Small intestine (tissue), 7 donors: ENCODE results near the gene KCNJ10. TPM values are rescaled to one million over a fixed set of nuclear protein-coding genes. Genes with fewer than 3 reads are reported as not detected.

Source experiments
- DNase-seq, 2 donors: peaks; one replicate each; pipeline versions ENCODE4 v3.0.0 to v3.0.0-alpha.2; 2013
- FAIRE-seq: peaks from 2 replicates; lab custom pipeline; 2012; peaks lifted over from hg19 to GRCh38; lab: Jason Lieb, UNC
- H3K27ac ChIP-seq, 3 donors: one replicate each; pipeline ENCODE4 v1.5.1; 2013; ENCODE audit warnings: low read length in 2 of 3, mild to moderate bottlenecking in 2 of 3, control low read depth in 1 of 3, inconsistent platforms in 1 of 3, low read depth in 1 of 3, moderate library complexity in 1 of 3
- H3K27me3 ChIP-seq, 3 donors: one replicate each; pipeline ENCODE4 v1.6.1; 2013; ENCODE audit warnings: low read length in 3 of 3, inconsistent platforms in 1 of 3; ENCODE audit not compliant: control insufficient read depth in 3 of 3, insufficient read depth in 3 of 3
- H3K36me3 ChIP-seq, 3 donors: one replicate each; pipeline ENCODE4 v1.6.1; 2013; ENCODE audit warnings: low read length in 3 of 3, inconsistent platforms in 1 of 3, low read depth in 1 of 3, mild to moderate bottlenecking in 1 of 3, moderate library complexity in 1 of 3; ENCODE audit not compliant: control insufficient read depth in 3 of 3, insufficient read depth in 2 of 3
- H3K4me1 ChIP-seq, 3 donors: one replicate each; pipeline ENCODE4 v1.6.1; 2013; ENCODE audit warnings: low read length in 2 of 3, inconsistent platforms in 1 of 3, low read depth in 1 of 3, mild to moderate bottlenecking in 1 of 3, moderate library complexity in 1 of 3; ENCODE audit not compliant: control insufficient read depth in 3 of 3, insufficient read depth in 2 of 3
- H3K4me3 ChIP-seq, 3 donors: one replicate each; pipeline ENCODE4 v1.5.1; 2013; ENCODE audit warnings: low read length in 3 of 3, control low read depth in 1 of 3, inconsistent platforms in 1 of 3, low read depth in 1 of 3, mild to moderate bottlenecking in 1 of 3, moderate library complexity in 1 of 3
- H3K9me3 ChIP-seq, 2 donors: one replicate each; pipeline ENCODE4 v1.6.1; 2013; ENCODE audit warnings: low read depth in 1 of 2, low read length in 1 of 2; ENCODE audit not compliant: control insufficient read depth in 2 of 2, insufficient read depth in 1 of 2
- WGBS, 3 donors: extraction: QIAGEN DNeasy Blood & Tissue Kit; methylation state at CpG; one replicate each; pipeline ENCODE4 v1.1.7; 2013; 5-methylcytosine and 5-hydroxymethylcytosine counted together
- polyA plus RNA-seq, 4 donors: library from polyadenylated mRNA; stranded (reverse) in 3 of 4; unstranded in 1 of 4; fragments of 200-250 nt in 3 of 4; fragments of 120-200 nt in 1 of 4; gene quantifications; one replicate each; pipeline versions ENCODE4 v1.2.1 to v1.2.3, GENCODE V29; 2013
- donor health status: healthy with polysubstance abuse.
- donor health status: control.
- donor health status: control.
- donor health status: Bipolar disorder and iron deficiency.
- donor health status: healthy.

The KCNJ10 gene
- polyA plus RNA-seq, 4 donors = 0.25 to 0.47 TPM; not detected in 2

GRCh38 chr1:160001440-160001839 lies 68.5 kb downstream of the KCNJ10 start:
- WGBS, 3 donors = 71 to 83% (median 78%) methylated on average over 2 of the region's 2 CpGs
- Histone ChIP-seq H3K4me1 (peaks cover 0 to 35% (median 7%) of the 10 kb centered on the region in 3 donors), H3K36me3 (no peaks in the 10 kb centered on the region), H3K27ac (no peak overlapping the region), H3K4me3 (no peak overlapping the region), H3K27me3 (no peaks in the 10 kb centered on the region), H3K9me3 (peaks cover 0 to 6% of the 10 kb centered on the region in 2 donors)
- DNase-seq (no peak), FAIRE-seq (no peak)

GRCh38 chr1:159999204-159999603 lies 70.8 kb downstream of the KCNJ10 start:
- 71 to 80% (median 79%) methylated on average over 4 of the region's 4 CpGs for WGBS, 3 donors
- FAIRE-seq (no peak), DNase-seq (no peak)
- Histone ChIP-seq H3K9me3 (peaks cover 0 to 6% of the 10 kb centered on the region in 2 donors), H3K27ac (no peak overlapping the region), H3K27me3 (no peaks in the 10 kb centered on the region), H3K36me3 (no peaks in the 10 kb centered on the region), H3K4me3 (no peak overlapping the region), H3K4me1 (peaks cover 0 to 13% (median 0%) of the 10 kb centered on the region in 3 donors)

DNA sequence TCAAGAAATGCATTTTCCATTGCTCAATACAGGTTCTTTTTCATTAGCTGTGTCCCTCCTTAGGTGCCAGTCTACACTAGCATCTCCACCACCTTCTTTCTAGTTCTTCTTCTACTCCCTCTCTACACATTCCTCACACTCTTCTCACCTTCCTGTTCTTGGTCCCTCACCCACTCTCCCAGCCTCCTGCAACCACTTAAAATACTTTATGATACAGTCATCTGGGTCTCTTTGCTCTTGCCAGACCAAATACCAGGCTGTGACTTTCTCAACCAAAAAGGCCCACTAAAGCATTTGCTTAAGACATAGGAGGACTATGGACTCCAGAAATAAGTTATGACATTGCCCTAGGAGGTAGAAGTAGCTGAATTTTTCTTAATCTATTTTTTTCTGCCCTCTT lies 73.3 kb downstream of the KCNJ10 start:
- FAIRE-seq = no peak
- peaks cover 0 to 6% (median 0%) of the 10 kb centered on the region in 3 donors for H3K4me1 ChIP-seq

GRCh38 chr1:159994896-159995295 lies 75.1 kb downstream of the KCNJ10 start:
- H3K4me1 ChIP-seq = peaks cover 0 to 6% (median 2%) of the 10 kb centered on the region in 3 donors
- no peaks in the 10 kb centered on the region for H3K36me3 ChIP-seq
- DNase-seq = no peak
- no peak for FAIRE-seq
- no peaks in the 10 kb centered on the region for H3K9me3 ChIP-seq
- WGBS, 3 donors = 82 to 94% (median 85%) methylated on average over 2 of the region's 2 CpGs
- H3K27ac ChIP-seq = no peak overlapping the region
- no peak overlapping the region for H3K4me3 ChIP-seq
- no peaks in the 10 kb centered on the region for H3K27me3 ChIP-seq

More for the DNA sequence above, 73.3 kb downstream of the KCNJ10 start:
- H3K9me3 ChIP-seq = no peaks in the 10 kb centered on the region
- H3K27me3 ChIP-seq = no peaks in the 10 kb centered on the region
- no peak overlapping the region for H3K27ac ChIP-seq
- H3K36me3 ChIP-seq = no peaks in the 10 kb centered on the region
- no peak for DNase-seq
- no peak overlapping the region for H3K4me3 ChIP-seq

DNA sequence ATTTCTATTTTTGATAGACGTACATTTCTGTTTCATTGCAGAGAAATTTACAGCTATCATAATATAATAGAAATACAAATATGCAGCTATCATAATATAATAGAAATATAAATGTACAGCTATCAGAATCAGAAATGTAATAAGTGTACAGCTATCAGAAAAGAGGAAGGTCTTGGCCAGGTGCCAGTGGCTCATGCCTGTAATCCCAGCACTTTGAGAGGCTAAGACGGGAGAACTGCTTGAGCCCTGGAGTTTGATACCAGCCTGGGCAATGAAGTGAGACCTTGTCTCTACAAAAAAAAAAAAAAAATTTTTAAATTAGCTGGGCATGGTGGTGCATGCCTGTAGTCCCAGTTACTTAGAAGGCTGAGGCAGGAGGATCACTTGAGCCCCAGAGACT lies 76.0 kb downstream of the KCNJ10 start:
- Histone ChIP-seq H3K27me3 (no peaks in the 10 kb centered on the region), H3K4me3 (no peak overlapping the region), H3K27ac (no peak overlapping the region), H3K9me3 (no peaks in the 10 kb centered on the region), H3K4me1 (peaks cover 0 to 6% (median 2%) of the 10 kb centered on the region in 3 donors), H3K36me3 (no peaks in the 10 kb centered on the region)
- DNase-seq (peak in 1 of 2 donors; percentile 73), FAIRE-seq (no peak)
- WGBS, 3 donors = 20 to 82% (median 64%) methylated on average over 2 of the region's 2 CpGs

DNA sequence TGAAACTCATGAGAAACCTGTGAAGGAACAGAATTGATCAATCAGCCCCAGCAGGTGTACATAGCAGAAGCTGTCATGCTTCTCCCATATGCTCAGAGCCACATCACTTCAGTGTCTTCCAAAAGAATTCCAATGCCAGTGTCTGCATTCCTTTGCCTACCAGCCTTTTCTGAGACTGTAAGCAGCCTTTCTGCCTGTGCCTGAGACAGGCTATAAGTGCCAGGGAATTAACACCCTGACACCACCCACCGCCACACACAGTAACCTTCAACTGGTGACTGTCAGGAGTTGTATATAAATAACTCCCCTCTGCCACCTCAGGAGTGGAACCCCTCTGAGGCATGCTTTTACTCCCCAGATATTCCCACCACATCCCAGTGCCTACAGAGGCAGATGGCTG lies 77.8 kb downstream of the KCNJ10 start:
- no peak overlapping the region for H3K4me3 ChIP-seq
- DNase-seq (no peak), FAIRE-seq (no peak)
- 84 to 92% (median 85%) methylated on average over 1 of the region's 1 CpG for WGBS, 3 donors
- no peaks in the 10 kb centered on the region for H3K36me3 ChIP-seq
- peaks cover 0 to 2% of the 10 kb centered on the region in 2 donors for H3K9me3 ChIP-seq
- H3K27me3 ChIP-seq = no peaks in the 10 kb centered on the region
- peaks cover under 1 to 6% (median 2%) of the 10 kb centered on the region in 3 donors for H3K4me1 ChIP-seq
- peak overlapping the region in 1 of 3 donors; percentile 14 for H3K27ac ChIP-seq

GRCh38 chr1:159991513-159991912 lies 78.4 kb downstream of the KCNJ10 start:
- Histone ChIP-seq H3K27ac (no peak overlapping the region), H3K36me3 (no peaks in the 10 kb centered on the region), H3K4me3 (no peak overlapping the region), H3K27me3 (no peaks in the 10 kb centered on the region), H3K4me1 (peaks cover 2 to 6% (median 2%) of the 10 kb centered on the region in 3 donors), H3K9me3 (peaks cover 0 to 7% of the 10 kb centered on the region in 2 donors)
- 60 to 81% (median 67%) methylated on average over 4 of the region's 4 CpGs for WGBS, 3 donors
- FAIRE-seq (no peak), DNase-seq (peak in 1 of 2 donors; percentile 25)

DNA sequence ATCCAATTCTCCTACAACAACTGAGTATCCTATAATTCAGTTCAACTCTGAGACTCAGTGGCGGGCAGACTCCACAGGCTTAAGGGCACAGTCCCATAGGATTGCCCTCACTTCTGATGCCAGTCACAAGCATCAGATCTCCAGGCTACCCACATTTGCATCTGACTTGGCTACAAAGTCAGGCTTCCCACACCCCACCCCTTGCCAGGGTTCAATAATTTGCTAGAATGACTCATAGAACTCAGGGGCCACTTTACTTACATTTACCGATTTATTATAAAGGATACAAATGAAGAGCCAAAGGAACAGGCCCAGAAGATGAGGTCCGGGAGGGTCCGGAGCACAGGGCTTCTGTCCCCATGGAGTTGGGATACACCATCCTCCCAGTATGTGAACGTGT lies 80.0 kb downstream of the KCNJ10 start:
- FAIRE-seq = no peak
- no peak overlapping the region for H3K27ac ChIP-seq
- WGBS, 3 donors = 74 to 82% (median 78%) methylated on average over 5 of the region's 5 CpGs
- no peak overlapping the region for H3K4me3 ChIP-seq
- H3K9me3 ChIP-seq = peaks cover 0 to 9% of the 10 kb centered on the region in 2 donors
- peaks cover 2 to 9% (median 4%) of the 10 kb centered on the region in 3 donors for H3K4me1 ChIP-seq
- DNase-seq = peak in 1 of 2 donors; percentile 16
- H3K36me3 ChIP-seq = no peaks in the 10 kb centered on the region
- no peaks in the 10 kb centered on the region for H3K27me3 ChIP-seq

GRCh38 chr1:159989581-159989980 lies 80.4 kb downstream of the KCNJ10 start:
- H3K27ac ChIP-seq = no peak overlapping the region
- peaks cover 0 to 2% (median 0%) of the 10 kb centered on the region in 3 donors for H3K36me3 ChIP-seq
- H3K9me3 ChIP-seq = peaks cover 0 to 9% of the 10 kb centered on the region in 2 donors
- peaks cover 2 to 9% (median 4%) of the 10 kb centered on the region in 3 donors for H3K4me1 ChIP-seq
- no peak overlapping the region for H3K4me3 ChIP-seq
- DNase-seq (no peak), FAIRE-seq (no peak)
- no peaks in the 10 kb centered on the region for H3K27me3 ChIP-seq
- 69 to 88% (median 88%) methylated on average over 3 of the region's 3 CpGs for WGBS, 3 donors
